Measurements from ENCODE around the gene AGBL4.

AGBL4 gene

GRCh38 chr1:49185450-49185980 is 838.2 kb downstream of the AGBL4 start:
- no peak for DNase-seq (ENCODE audit: low read depth)

- no peak for DNase-seq (ENCODE audit: low read depth)
Measured at GRCh38 chr1:49183489-49183888, 840.3 kb downstream of the AGBL4 start.

- DNase-seq (ENCODE audit: low read depth) = no peak
Measured at GRCh38 chr1:49181033-49181432, 842.7 kb downstream of the AGBL4 start.

GRCh38 chr1:49171941-49172593 is 851.7 kb downstream of the AGBL4 start:
- DNase-seq (ENCODE audit: low read depth) = no peak

- no peak for DNase-seq (ENCODE audit: low read depth)
Measured at GRCh38 chr1:49166031-49166430, 857.7 kb downstream of the AGBL4 start.

- DNase-seq (ENCODE audit: low read depth) = no peak
Measured at GRCh38 chr1:49163031-49163430, 860.7 kb downstream of the AGBL4 start.

- no peak for DNase-seq (ENCODE audit: low read depth)
Measured at GRCh38 chr1:49160677-49161076, 863.1 kb downstream of the AGBL4 start.

- no peak for DNase-seq (ENCODE audit: low read depth)
Measured at GRCh38 chr1:49136738-49137251, 887.0 kb downstream of the AGBL4 start.

- no peak for DNase-seq (ENCODE audit: low read depth)
Measured at GRCh38 chr1:49125746-49126145, 898.0 kb downstream of the AGBL4 start.

GRCh38 chr1:49111931-49112330 is 911.8 kb downstream of the AGBL4 start:
- DNase-seq (ENCODE audit: low read depth) = no peak

- DNase-seq (ENCODE audit: low read depth) = no peak
Measured at GRCh38 chr1:49106445-49106844, 917.3 kb downstream of the AGBL4 start.

- DNase-seq (ENCODE audit: low read depth) = no peak
Measured at GRCh38 chr1:49104575-49104974, 919.2 kb downstream of the AGBL4 start.

GRCh38 chr1:49102752-49103151 is 921.0 kb downstream of the AGBL4 start:
- DNase-seq (ENCODE audit: low read depth) = no peak

- no peak for DNase-seq (ENCODE audit: low read depth)
Measured at GRCh38 chr1:49098866-49099265, 924.9 kb downstream of the AGBL4 start.

- DNase-seq (ENCODE audit: low read depth) = no peak
Measured at GRCh38 chr1:49086327-49086726, 937.4 kb downstream of the AGBL4 start.

- no peak for DNase-seq (ENCODE audit: low read depth)
Measured at GRCh38 chr1:49085079-49085478, 938.7 kb downstream of the AGBL4 start.

- DNase-seq (ENCODE audit: low read depth) = no peak
Measured at GRCh38 chr1:49060766-49061165, 963.0 kb downstream of the AGBL4 start.

- DNase-seq (ENCODE audit: low read depth) = no peak
Measured at GRCh38 chr1:49059087-49059486, 964.7 kb downstream of the AGBL4 start.

- no peak for DNase-seq (ENCODE audit: low read depth)
Measured at GRCh38 chr1:49052102-49052501, 971.7 kb downstream of the AGBL4 start.

- DNase-seq (ENCODE audit: low read depth) = no peak
Measured at GRCh38 chr1:49051647-49052046, 972.1 kb downstream of the AGBL4 start.

- no peak for DNase-seq (ENCODE audit: low read depth)
Measured at GRCh38 chr1:49050041-49050440, 973.7 kb downstream of the AGBL4 start.

GRCh38 chr1:49048188-49048587 is 975.6 kb downstream of the AGBL4 start:
- no peak for DNase-seq (ENCODE audit: low read depth)

GRCh38 chr1:49046305-49046704 is 977.4 kb downstream of the AGBL4 start:
- DNase-seq (ENCODE audit: low read depth) = no peak

- DNase-seq (ENCODE audit: low read depth) = no peak
Measured at GRCh38 chr1:49045371-49045770, 978.4 kb downstream of the AGBL4 start.

Measured in activated gamma-delta T cell treated with anti-CD3 and anti-CD28 coated beads, Interleukin-2, amount 50 U/mL, for 16 hours (primary cell).